SHP77 treated with DMSO at 0.1 percent for 48 hours (cell line): ENCODE measurements around the gene CIAO2A.
"Not testable (repeated sequence)": the region's sequence is repeated elsewhere in the genome, so short reads cannot be mapped to it uniquely, and the experiment has no call there.

ENCODE experiments used
- DNase-seq: peaks from one replicate; lab custom pipeline; 2025; lab: John Stamatoyannopoulos, UW

CIAO2A gene

DNA sequence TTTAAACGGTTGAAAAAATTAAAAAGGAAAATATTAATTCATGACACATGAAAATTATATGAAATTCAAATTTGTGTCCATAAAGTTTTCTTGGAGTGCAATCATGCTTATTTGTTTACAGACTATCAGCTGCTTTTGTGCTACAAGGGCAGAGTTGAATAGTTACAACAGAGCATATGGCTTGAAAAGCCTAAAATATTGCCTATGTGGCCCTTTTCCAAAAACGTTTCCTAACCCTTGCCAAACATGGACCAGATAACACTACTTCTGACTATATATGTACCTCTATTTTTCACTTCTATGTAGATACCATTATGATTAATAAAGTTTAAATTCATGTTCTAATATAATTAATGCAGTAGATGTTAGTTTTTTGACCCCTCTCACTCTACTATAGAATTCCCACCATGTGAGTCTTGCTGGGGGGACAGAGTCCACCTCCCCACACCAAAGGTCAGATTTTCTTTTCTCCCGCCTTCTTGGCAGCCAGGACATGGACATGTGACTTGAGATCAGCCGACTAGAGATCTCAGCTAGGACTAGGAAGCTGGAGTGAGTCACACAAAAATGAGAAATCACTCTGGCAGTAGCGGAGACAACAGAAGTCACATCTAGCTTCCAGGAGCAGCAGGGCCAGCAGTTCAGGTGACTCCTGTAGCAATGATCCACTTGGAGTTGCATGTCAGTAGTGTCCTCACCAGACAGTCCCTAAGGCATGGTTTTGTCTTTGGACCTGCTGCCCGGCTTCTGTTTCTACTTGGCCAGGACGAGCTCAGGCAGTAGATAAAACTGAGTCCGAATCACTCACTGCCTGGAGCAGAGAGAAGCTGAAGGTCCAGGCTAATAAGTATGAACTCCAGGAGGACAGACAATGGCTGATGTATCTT, 22.4 kb downstream of the CIAO2A start:
- DNase-seq = peak; percentile 1

GRCh38 chr15:64070106-64070505, 23.5 kb downstream of the CIAO2A start:
- no peak for DNase-seq

DNA sequence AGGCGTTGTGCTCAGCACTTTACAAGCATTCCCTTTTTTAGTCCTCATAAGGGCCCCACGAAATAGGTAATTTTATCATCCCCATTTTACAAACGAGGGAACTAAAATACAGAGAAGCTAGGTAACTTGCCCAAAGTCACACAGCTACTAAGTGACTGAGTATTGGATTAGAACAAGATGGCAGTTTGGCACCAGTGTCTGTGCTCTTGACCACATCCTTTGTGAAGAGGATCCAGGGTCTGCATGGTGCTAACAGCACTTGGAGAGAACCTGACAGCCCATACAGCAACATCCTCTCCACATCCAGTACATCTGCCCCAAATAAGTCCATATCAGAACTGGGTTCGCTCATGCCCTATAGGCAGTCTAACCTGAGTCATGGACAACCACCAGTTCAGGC, 25.5 kb downstream of the CIAO2A start:
- DNase-seq = no peak

DNA sequence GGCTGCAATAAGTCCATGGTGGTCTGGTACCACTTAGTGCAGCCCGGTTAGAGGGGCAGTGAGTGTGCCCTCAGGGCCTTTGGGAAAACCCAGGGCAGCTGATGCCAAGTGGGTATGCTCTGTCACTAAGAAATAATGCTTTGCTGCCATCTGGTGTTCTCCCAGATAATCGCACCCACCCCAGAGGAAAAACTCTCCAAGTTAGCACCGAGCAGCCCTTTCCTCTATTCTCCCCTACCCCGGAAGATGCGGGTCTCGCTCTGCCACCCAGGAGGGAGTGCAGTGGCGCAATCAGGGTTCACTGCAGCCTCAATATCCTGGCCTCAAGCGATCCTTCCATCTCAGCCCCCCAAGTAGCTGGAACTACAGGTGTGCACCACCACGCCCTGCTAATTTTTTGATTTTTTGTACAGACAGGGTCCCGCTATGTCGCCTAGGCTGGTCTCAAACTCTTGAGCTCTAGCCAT, 26.0 kb downstream of the CIAO2A start:
- DNase-seq = peak; percentile 37

GRCh38 chr15:64066451-64066850, 27.2 kb downstream of the CIAO2A start:
- no peak for DNase-seq

DNA sequence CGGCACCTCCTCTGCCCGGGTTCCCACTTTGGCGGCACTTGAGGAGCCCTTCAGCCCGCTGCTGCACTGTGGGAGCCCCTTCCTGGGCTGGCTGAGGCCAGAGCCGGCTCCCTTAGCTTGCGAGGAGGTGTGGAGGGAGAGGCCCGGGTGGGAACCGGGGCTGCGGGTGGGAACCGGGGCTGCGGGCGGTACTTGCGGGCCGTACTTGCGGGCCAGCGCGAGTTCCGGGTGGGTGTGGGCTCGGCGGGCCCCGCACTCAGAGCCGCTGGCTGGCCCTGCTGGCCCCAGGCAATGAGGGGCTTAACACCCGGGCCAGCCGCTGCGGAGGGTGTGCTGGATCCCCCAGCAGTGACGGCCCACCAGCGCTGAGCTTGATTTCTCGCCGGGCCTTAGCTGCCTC, 32.9 kb downstream of the CIAO2A start:
- no peak for DNase-seq

DNA sequence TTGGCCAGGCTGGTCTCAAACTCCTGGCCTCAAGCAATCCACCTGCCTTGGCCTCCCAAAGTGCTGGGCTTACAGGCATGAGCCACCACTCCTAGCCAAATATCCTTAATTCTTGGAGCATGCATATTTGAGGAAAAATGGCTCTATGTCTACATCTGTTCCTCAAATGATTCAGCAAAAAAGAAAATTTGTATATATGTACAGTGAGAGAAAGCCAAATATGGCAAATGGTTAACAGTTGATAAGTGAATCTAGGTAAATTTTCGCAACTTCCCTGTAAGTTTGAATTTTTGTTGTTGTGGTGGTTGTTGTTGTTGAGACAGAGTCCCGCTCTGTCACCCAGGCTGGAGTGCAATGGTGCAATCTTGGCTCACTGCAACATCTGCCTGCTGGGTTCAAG, 34.5 kb downstream of the CIAO2A start:
- not testable (repeated sequence) for DNase-seq

DNA sequence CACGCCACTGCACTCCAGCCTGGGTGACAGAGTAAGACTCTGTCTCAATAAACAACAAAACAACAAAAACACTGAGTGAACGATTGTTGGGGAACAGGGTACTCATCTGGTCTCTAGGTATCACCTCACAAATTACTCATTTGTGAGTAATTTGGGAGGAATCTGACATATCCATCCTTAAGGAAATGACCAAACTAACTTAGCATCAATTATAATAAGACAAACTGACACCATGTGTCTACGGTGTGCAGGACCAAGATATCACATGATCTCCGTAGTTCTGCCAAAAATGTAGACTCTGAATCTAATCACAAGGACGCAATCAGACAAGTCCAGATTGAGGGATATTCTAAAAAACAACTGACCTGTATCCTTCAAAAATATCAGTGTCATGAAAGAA, 35.4 kb downstream of the CIAO2A start:
- no peak for DNase-seq

- DNase-seq = not testable (repeated sequence)
Measured at GRCh38 chr15:64053674-64054073, 40.0 kb downstream of the CIAO2A start.

DNA sequence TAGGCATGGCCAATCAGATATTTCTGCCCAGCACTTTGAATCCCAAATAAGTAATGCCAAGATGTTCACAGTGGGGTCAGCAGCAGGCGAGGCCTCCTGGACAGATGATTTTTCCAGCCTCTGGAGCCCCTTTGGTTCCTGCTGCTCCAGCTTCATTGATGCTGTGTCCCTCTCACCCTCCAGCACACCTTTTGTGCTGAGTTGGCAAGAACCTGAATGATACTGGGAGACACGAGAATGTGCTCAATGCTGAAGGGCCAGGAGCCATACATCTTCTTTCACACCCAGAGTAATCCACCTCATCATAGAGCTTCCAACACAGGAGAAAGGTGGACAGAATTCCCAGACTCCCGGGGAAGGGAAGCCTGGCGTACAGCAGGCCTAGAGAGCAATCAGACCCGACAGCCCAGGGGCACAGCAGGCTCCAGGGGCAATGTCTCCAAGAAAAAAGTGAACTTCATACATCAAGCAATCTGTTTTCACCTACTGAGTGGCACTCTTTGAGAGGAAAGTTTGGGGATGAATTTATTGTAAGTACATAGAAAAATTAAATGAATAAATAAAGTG, 40.6 kb downstream of the CIAO2A start:
- no peak for DNase-seq

- DNase-seq = no peak
Measured at GRCh38 chr15:64051407-64052259, 42.0 kb downstream of the CIAO2A start.

- no peak for DNase-seq
Measured at GRCh38 chr15:64051093-64051402, 42.6 kb downstream of the CIAO2A start.

- peak; percentile 33 for DNase-seq
Measured at GRCh38 chr15:64050281-64051092, 43.2 kb downstream of the CIAO2A start.

DNA sequence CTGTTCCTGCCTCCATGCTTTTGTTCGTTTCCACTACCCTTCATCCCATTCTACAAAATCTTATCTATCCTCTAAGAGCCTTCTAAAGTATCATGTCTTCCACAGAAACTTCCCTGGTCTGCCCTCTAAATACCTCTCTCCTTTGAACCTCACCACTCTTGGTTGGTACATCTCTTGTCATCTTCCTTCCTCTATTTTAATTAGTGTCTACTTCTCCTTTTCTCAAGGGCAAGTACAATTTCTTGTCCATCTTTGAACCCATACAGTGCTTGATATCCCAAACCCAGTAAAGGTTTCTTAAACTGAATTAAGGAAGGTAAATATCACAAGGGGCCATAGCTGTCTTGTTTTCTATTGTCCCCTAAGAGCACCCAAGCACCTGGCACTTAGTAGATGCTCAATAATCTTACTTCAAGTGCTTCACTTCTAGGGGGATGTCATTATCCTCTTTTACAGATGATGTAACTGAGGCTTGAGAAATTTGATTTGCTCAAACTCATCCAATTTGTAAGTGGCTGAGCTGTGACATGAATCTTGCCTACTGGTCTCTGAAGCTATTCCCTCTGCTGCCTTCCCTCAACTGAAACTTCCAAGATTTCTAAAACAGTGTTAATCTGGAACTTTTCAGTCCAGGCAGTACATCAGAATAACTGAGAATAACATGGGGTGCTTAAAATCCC, 44.7 kb downstream of the CIAO2A start:
- no peak for DNase-seq

GRCh38 chr15:64046421-64047153, 47.1 kb downstream of the CIAO2A start, which contains the start of gene DAPK2:
TSS of gene DAPK2 (minus strand) at chr15:64046485. CDS start at chr15:64040261, 6,224 bp downstream.
- peak; percentile 3 for DNase-seq

DNA sequence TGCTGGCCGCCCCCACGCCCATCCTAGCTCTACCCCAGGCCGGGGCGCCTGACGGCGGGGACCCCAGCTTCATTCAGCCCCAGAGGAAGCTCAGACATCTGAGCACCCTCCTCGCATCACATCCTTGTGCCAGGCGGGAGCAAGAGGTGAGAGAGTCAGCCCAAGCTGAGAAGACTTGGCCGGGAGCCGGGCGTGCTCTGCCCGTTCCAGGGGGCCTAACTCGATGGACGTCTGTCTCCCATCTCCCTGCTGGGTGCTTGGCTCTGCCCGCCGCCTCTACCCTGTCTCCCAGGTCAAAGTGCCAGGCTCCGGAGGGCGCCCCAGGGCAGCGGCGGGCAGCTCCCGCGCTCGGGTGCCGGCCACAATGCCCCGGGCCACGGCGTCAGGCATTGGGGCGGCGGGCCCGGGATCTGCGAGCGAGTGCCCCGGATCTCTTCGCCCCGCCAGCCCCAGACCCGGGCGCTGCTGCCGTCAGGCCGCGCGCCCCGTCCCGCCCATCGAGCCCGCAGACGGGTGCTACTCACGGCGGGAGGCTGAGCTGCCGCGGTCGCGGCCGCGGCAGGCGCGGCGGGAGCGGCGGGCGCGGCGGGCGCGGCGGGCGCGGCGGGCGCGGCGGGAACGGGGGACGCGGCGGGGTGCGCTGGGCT, 47.7 kb downstream of the CIAO2A start:
- no peak for DNase-seq

- no peak for DNase-seq
Measured at GRCh38 chr15:64045101-64045435, 48.6 kb downstream of the CIAO2A start.

GRCh38 chr15:64044300-64045100, 49.1 kb downstream of the CIAO2A start:
- no peak for DNase-seq
